ENCODE data around the gene RIMBP2.
"Not testable (repeated sequence)": the region's sequence is repeated elsewhere in the genome, so short reads cannot be mapped to it uniquely, and the experiment has no call there.

The RIMBP2 gene

GRCh38 chr12:130589540-130590317 lies 126.4 kb downstream of the RIMBP2 start:
- FAIRE-seq, result no peak

DNA sequence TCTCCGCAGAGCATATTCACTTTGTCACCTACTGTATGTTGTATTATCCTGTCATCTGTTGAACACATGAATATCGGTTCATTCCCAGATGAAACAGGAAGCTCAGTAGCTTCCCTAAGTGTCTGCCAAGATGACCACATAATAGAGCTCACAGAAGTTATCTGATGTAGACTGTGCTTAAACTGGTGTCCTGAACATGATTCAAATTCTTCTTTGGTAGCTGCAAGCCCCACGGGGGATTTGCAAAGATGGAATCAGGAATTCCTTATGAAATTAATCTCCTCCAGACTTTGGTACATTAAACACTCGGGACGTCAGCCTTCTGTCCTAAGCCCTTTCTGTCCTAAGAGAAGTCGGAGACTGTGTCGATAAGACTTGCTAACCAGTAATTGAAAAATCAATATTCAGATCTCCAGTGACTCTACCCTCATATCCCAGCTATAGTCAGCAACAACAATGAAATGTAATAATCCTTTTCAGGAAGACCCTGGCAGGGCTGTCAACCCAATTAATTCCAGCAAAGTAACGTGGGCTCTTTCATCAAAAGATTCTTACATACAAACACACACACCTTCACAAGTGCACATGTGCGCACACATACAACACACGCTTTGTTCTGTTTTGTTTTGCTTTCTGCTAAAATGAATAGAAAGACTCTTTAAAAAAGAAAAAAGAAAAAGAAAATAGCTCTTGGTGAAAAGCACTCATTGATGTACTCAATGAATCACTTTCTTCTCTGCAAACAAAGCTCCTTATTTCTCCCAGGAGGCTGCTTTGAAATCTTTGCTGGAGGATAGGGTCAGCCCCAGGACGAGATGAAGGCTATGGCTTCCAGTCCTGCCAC lies 127.2 kb downstream of the RIMBP2 start:
- no peak for FAIRE-seq

DNA sequence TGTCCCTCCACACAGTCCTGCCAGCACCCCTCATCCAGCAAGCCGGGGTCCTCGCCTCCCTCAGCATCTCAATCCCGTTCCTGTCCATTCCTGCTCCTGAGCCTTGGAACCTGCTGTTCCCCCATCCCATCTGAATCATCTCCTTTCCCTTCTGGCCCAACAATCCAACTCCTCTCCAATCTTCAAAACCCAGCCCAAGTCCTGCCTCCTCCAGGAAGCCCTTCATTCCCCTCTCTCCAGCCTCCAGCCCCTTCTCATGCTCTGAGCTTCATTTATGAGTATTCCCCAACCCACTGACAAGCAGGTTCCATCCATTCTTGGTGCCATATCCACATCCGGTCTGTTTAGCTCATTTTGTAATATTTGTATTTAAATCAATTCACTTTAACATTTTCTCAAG lies 128.1 kb downstream of the RIMBP2 start:
- FAIRE-seq, result no peak

DNA sequence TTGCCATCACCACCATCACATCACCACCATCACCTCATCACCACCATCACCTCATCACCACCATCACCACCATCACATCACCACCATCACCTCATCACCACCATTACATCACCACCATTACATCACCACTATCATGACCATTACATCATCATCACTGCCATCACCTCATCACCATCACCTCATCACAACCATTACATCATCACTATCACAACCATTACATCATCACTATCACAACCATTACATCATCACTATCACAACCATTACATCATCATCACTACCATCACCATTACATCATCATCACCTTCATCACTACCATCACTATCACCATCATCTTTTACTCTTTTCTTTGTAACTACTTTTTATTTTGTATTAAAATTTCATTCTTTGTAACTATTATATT lies 131.6 kb downstream of the RIMBP2 start:
- not testable (repeated sequence) for FAIRE-seq

DNA sequence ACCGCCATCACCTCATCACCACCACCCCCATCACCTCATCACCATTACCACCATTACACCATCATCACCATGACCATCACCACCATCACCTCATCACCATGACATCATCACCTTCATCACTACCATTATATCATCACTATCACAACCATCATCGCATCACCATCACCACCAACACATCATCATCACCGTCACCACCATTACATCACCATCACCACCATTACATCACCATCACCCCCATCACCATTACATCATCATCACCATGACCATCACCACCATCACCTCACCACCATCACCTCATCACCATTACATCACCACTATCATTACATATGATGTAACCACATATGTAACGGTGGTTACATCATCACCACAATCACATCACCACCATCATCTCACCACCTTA lies 132.3 kb downstream of the RIMBP2 start:
- FAIRE-seq, result no peak

DNA sequence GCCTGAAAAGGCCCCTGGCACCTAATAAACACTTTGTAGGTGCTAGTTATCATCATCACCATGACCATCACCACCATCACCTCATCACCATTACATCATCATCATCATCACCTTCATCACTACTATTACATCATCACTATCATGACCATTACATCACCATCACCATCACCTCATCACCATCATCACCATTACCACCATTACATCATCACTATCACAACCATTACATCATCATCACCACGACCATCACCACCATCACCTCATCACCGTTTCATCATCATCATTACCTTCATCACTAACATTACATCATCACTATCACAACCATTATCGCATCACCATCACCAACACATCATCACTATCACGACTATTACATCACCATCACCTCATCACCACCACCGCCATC lies 132.8 kb downstream of the RIMBP2 start:
- no peak for FAIRE-seq

- no peak for FAIRE-seq
Measured at GRCh38 chr12:130582286-130582685, 133.8 kb downstream of the RIMBP2 start.

DNA sequence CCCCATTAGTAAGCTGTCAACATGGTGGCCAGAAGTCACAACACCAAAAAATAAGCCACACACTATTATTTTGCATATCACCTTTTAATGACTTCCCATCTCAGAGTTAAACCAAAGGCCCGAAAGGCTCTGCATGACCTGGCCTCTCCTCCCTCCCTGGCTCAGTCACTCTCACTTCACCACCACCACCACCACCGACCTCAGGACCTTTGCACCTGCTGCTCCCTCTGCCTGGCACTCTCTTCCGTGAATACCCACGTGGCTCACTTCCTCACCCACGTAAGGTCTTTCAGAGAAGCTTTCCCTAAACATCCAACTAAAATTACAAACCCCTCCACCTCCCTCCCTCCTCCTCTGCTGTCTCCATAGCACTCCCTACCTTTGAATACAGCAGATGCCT lies 134.3 kb downstream of the RIMBP2 start:
- no peak for FAIRE-seq

GRCh38 chr12:130579231-130579630 lies 136.9 kb downstream of the RIMBP2 start:
- FAIRE-seq, result no peak

DNA sequence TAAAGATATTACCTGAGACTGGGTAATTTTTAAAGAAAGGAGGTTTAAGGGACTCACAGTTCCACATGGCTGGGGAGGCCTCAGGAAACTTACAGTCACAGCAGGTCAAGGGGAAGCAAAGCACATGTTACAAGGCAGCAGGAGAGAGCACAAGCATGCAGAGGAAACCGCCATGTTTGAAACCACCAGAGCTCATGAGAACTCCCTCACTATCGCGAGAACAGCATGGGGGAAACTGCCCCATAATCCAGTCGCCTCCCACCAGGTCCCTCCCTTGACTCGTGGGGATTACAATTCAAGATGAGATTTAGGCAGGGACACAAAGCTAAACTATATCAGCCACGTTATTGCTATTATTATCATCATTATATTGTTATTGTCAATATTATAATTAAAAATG lies 138.7 kb downstream of the RIMBP2 start:
- no peak for FAIRE-seq

DNA sequence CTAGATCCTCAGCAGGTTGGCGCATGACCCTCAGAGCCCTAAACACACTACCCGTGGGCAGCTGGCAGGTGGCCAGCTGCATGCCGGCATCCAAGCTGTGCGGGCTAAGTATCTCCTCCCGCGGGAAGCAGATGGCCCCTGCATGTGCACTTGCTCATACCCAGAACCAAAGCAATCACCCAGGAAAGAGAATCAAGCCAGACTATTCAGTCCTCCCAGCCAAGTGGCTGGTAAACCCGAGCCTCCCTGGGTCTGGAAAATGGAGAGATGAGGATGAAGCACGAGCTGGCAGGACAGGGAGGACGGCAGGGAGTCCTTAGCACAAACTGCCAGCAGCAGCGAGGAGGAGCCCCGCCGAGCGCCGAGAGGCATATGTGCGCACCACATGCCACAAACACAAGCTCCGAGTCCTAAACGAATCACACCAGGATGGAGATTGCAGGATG lies 139.7 kb downstream of the RIMBP2 start:
- no peak for FAIRE-seq

- no peak for FAIRE-seq
Measured at GRCh38 chr12:130574402-130574801, 141.7 kb downstream of the RIMBP2 start.

DNA sequence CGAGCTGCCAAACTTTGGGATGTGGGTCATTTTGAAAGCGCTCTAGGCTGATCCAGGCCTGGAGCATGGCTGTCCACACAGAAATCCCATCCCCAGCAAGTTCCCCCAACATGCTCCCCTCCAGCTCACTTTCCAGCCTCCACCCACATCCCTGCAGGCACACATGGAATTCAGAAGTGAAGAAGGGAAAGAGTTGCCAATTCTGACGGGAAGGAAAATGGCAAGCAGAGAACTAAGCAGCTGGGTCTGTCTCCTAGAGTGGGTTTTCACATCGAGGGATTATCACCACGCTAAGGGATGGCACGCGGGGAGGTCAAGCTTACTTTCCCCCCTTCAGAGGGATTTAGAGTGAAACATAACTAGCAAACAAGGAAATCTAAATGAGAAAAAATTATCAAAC lies 142.3 kb downstream of the RIMBP2 start:
- FAIRE-seq, result no peak

- no peak for FAIRE-seq
Measured at GRCh38 chr12:130573235-130573634, 142.9 kb downstream of the RIMBP2 start.

DNA sequence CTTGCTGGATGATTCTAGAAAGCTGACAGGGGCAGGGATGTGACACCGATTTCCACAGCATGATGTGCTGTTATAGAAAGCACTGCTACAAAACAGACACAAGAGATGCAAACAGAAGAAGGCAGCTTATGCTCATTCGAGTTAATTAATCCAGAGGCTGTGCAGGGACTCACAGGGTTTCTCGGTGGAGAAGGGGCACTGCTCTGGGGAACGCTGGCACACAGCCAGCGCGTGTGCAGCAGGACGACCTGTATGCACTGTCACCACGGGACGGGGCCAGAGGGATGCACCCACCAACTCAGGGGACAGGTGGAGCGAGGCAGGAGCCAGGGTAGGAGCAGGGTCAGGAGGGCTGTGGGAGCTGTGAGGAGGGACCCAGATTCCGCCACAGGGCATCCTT lies 143.5 kb downstream of the RIMBP2 start:
- no peak for FAIRE-seq

- FAIRE-seq, result no peak
Measured at GRCh38 chr12:130571734-130572133, 144.4 kb downstream of the RIMBP2 start.

- no peak for FAIRE-seq
Measured at GRCh38 chr12:130571089-130571488, 145.0 kb downstream of the RIMBP2 start.

DNA sequence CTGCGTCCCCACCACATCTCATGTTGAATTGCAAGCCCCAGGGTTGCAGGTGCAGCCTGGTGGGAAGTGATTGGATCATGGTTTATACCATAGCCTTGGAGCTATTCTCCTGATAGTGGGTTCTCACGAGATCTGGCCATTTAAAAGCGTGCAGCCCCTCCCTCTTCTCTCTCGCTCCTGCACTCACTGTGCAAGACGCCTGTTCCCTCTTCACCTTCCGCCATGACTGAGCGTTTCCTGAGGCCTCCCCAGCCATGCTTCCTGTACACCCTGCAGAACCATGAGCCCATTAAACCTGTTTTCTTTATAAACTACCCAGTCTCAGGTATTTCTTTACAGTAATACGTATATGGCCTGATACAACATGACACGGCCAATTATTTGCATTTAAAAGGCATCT lies 146.6 kb downstream of the RIMBP2 start:
- no peak for FAIRE-seq

DNA sequence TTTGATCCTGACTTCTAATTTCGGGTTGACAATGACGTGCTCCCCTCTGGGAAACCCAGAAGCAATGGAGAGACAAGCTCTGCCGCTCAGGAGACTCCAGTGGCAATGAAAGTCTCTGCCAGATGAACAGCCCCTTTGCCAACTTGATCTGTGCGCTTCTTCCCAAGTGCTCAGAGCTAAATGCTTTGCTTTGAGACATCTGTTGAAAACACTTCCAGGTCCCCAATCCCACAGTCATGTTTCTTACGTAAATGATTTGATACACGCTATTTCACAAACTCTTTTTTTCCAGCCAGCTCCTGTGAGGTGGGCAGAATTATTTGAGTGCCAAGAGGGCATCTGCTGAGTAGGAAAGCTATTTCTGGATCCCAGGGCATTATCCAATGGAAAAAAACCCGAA lies 147.6 kb downstream of the RIMBP2 start:
- no peak for FAIRE-seq

- no peak for FAIRE-seq
Measured at GRCh38 chr12:130568041-130568440, 148.1 kb downstream of the RIMBP2 start.

- FAIRE-seq, result no peak
Measured at GRCh38 chr12:130566446-130567155, 149.5 kb downstream of the RIMBP2 start.

DNA sequence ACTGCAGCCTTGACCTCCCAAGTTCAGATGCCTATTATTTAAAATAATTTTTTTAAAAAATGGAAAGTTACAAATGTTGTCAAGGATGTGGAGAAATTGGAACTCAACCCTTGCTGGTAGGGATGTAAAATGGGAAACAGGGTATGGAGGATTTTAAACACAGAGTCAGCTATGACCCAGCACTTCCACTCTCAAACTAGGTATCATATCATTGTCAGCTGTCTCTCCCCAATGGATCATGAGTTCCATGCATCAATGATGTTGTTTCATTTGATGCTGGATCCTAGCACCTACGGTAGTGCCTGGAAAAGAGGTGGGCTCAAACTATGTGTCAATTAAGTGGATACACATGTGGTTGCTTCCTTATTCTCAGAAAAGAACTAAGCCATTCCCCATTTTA lies 150.9 kb downstream of the RIMBP2 start:
- no peak for FAIRE-seq

DNA sequence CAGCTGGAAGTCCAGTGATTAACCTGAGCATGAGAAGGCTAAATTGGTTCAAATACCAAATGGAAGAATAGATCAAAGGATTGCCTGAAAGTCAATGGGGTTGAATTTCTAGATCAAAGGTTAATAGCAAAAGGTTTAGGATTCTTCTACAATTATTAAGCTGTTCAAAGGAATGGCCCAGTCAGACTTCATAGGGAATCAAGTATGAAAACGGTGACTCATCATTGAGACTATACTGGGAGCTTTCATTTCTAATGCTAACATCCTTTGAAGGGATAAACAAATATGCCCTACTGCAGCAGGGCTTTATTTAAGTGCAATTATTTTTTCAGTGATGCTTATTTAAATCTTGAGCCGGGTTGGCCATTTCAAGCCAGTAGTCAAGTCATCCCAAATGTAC lies 152.8 kb downstream of the RIMBP2 start:
- FAIRE-seq, result no peak

GRCh38 chr12:130562716-130563115 lies 153.4 kb downstream of the RIMBP2 start:
- FAIRE-seq, result no peak
